Measurements from ENCODE around the gene SCYGR6.
"Not testable (repeated sequence)": the region's sequence is repeated elsewhere in the genome, so short reads cannot be mapped to it uniquely, and the experiment has no call there.

The SCYGR6 gene

GRCh38 chr2:227765788-227766372 is 41.3 kb upstream of the SCYGR6 start:
- no peak overlapping the region for H3K9ac ChIP-seq (ENCODE audit: low read length)
- H4K20me1 ChIP-seq (ENCODE audit: insufficient read depth, low read length) = no peaks in the 10 kb centered on the region
- H3K4me2 ChIP-seq (ENCODE audit: low read length) = no peak overlapping the region
- no peaks in the 10 kb centered on the region for H3K9me3 ChIP-seq (ENCODE audit: low read length)
- no peaks in the 10 kb centered on the region for H3K79me2 ChIP-seq (ENCODE audit: insufficient read depth, low read length)
- no peaks in the 10 kb centered on the region for H3F3A ChIP-seq (ENCODE audit: insufficient read depth, low read length)
- H3K4me3 ChIP-seq (ENCODE audit: low read depth, low read length, poor library complexity, severe bottlenecking) = no peak overlapping the region
- H3K4me1 ChIP-seq (ENCODE audit: insufficient read depth, low read length, severe bottlenecking) = no peaks in the 10 kb centered on the region
- peaks cover 3% of the 10 kb centered on the region; the same call in 1 of the 2 replicates for H3K27me3 ChIP-seq (ENCODE audit: insufficient read depth, low read length)
- no peaks in the 10 kb centered on the region for H3K9me2 ChIP-seq (ENCODE audit: low read depth, low read length)
- H3K36me3 ChIP-seq (ENCODE audit: insufficient read depth, low read length) = no peaks in the 10 kb centered on the region
- TF ChIP-seq EZH2 (IDR thresholded peaks at IDR 0.05; ENCODE audit: borderline replicate concordance, low read length) = no peak
- TF ChIP-seq, protein P1, sequence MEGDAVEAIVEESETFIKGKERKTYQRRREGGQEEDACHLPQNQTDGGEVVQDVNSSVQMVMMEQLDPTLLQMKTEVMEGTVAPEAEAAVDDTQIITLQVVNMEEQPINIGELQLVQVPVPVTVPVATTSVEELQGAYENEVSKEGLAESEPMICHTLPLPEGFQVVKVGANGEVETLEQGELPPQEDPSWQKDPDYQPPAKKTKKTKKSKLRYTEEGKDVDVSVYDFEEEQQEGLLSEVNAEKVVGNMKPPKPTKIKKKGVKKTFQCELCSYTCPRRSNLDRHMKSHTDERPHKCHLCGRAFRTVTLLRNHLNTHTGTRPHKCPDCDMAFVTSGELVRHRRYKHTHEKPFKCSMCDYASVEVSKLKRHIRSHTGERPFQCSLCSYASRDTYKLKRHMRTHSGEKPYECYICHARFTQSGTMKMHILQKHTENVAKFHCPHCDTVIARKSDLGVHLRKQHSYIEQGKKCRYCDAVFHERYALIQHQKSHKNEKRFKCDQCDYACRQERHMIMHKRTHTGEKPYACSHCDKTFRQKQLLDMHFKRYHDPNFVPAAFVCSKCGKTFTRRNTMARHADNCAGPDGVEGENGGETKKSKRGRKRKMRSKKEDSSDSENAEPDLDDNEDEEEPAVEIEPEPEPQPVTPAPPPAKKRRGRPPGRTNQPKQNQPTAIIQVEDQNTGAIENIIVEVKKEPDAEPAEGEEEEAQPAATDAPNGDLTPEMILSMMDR (IDR thresholded peaks at IDR 0.05; ENCODE audit: low read length) = no peak
- no peak overlapping the region for H2AFZ ChIP-seq (ENCODE audit: low read length)
- no peak overlapping the region for H3K27ac ChIP-seq (ENCODE audit: low read depth, low read length, poor library complexity, severe bottlenecking)

GRCh38 chr2:227761740-227762476 is 37.4 kb upstream of the SCYGR6 start:
- Histone ChIP-seq H3K79me2 (ENCODE audit: insufficient read depth, low read length) (no peaks in the 10 kb centered on the region), H3K4me3 (ENCODE audit: low read depth, low read length, poor library complexity, severe bottlenecking) (no peak overlapping the region), H3K9me3 (ENCODE audit: low read length) (no peaks in the 10 kb centered on the region), H3K4me2 (ENCODE audit: low read length) (no peak overlapping the region), H3K4me1 (ENCODE audit: insufficient read depth, low read length, severe bottlenecking) (no peaks in the 10 kb centered on the region), H3K36me3 (ENCODE audit: insufficient read depth, low read length) (no peaks in the 10 kb centered on the region), H3K27ac (ENCODE audit: low read depth, low read length, poor library complexity, severe bottlenecking) (no peak overlapping the region), H3K9me2 (ENCODE audit: low read depth, low read length) (no peaks in the 10 kb centered on the region), H3K27me3 (ENCODE audit: insufficient read depth, low read length) (peaks cover 3% of the 10 kb centered on the region; the same call in 1 of the 2 replicates), H4K20me1 (ENCODE audit: insufficient read depth, low read length) (no peaks in the 10 kb centered on the region), H3K9ac (ENCODE audit: low read length) (no peak overlapping the region), H2AFZ (ENCODE audit: low read length) (no peak overlapping the region), H3F3A (ENCODE audit: insufficient read depth, low read length) (no peaks in the 10 kb centered on the region)
- TF ChIP-seq, protein P1 (IDR thresholded peaks at IDR 0.05; ENCODE audit: low read length) = no peak
- TF ChIP-seq EZH2 (IDR thresholded peaks at IDR 0.05; ENCODE audit: borderline replicate concordance, low read length) = no peak

- Histone ChIP-seq H3K4me2 (ENCODE audit: low read length) (no peak overlapping the region), H3K4me3 (ENCODE audit: low read depth, low read length, poor library complexity, severe bottlenecking) (no peak overlapping the region), H2AFZ (ENCODE audit: low read length) (no peak overlapping the region), H3F3A (ENCODE audit: insufficient read depth, low read length) (no peaks in the 10 kb centered on the region), H3K27ac (ENCODE audit: low read depth, low read length, poor library complexity, severe bottlenecking) (no peak overlapping the region), H3K36me3 (ENCODE audit: insufficient read depth, low read length) (no peaks in the 10 kb centered on the region), H4K20me1 (ENCODE audit: insufficient read depth, low read length) (no peaks in the 10 kb centered on the region), H3K4me1 (ENCODE audit: insufficient read depth, low read length, severe bottlenecking) (no peaks in the 10 kb centered on the region), H3K79me2 (ENCODE audit: insufficient read depth, low read length) (no peaks in the 10 kb centered on the region), H3K9ac (ENCODE audit: low read length) (no peak overlapping the region), H3K27me3 (ENCODE audit: insufficient read depth, low read length) (no peaks in the 10 kb centered on the region), H3K9me2 (ENCODE audit: low read depth, low read length) (no peaks in the 10 kb centered on the region), H3K9me3 (ENCODE audit: low read length) (no peaks in the 10 kb centered on the region)
- no peak for TF ChIP-seq EZH2 (IDR thresholded peaks at IDR 0.05; ENCODE audit: borderline replicate concordance, low read length)
- TF ChIP-seq, protein P1 (IDR thresholded peaks at IDR 0.05; ENCODE audit: low read length) = no peak
These were observed 35.0 kb upstream of the SCYGR6 start for GRCh38 chr2:227759411-227760118.

DNA sequence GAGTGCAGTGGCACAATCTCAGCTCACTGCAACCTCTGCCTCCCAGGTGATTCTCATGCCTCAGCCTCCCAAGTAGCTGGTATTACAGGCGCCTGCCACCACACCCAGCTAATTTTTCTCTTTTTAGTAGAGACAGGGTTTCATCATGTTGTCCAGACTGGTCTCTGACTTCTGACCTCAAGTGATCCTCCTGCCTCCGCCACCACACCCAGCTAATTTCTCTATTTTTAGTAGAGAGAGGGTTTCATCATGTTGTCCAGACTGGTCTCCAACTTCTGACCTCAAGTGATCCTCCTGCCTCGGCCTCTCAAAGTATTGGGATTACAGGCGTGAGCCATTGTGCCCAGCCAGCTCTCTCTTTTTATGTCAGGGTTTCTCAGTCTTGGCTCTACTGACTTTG is 31.7 kb upstream of the SCYGR6 start:
- H3K9me2 ChIP-seq (ENCODE audit: low read depth, low read length); H3K36me3 ChIP-seq (ENCODE audit: insufficient read depth, low read length); H2AFZ ChIP-seq (ENCODE audit: low read length); H3K4me2 ChIP-seq (ENCODE audit: low read length); H4K20me1 ChIP-seq (ENCODE audit: insufficient read depth, low read length); H3K4me3 ChIP-seq (ENCODE audit: low read depth, low read length, poor library complexity, severe bottlenecking); H3K9me3 ChIP-seq (ENCODE audit: low read length); H3K79me2 ChIP-seq (ENCODE audit: insufficient read depth, low read length); H3K27ac ChIP-seq (ENCODE audit: low read depth, low read length, poor library complexity, severe bottlenecking); H3F3A ChIP-seq (ENCODE audit: insufficient read depth, low read length); H3K4me1 ChIP-seq (ENCODE audit: insufficient read depth, low read length, severe bottlenecking); H3K9ac ChIP-seq (ENCODE audit: low read length); H3K27me3 ChIP-seq (ENCODE audit: insufficient read depth, low read length): not testable (repeated sequence)

All from OCI-LY1 (cell line).